B cell (primary cell): ENCODE measurements around the gene GCSAML. TPM values are rescaled to one million over a fixed set of nuclear protein-coding genes. Genes with fewer than 3 reads are reported as not detected.

Experiments used
- ATAC-seq: fragments of 200-7000 bp; cut with Tn5 transposase; one replicate; pipeline ENCODE4 v1.10.0; 2021; ENCODE audit warnings: low read depth, mild to moderate bottlenecking, moderate number of reproducible peaks, moderate library complexity
- CTCF ChIA-PET: fragments of 350-600 bp; sonication (Branson Sonifier 250); formaldehyde crosslinking; loops from one replicate; lab custom pipeline; 2021; ENCODE audit warnings: antibody characterized with exemption, inconsistent platforms; lab: Charles Lee
- POLR2A ChIA-PET: fragments of 350-600 bp; sonication (Branson Sonifier 250); formaldehyde crosslinking; loops from one replicate; lab custom pipeline; 2021; ENCODE audit warnings: antibody characterized with exemption; lab: Charles Lee
- DNase-seq: peaks from one replicate; pipeline ENCODE4 v3.0.0; 2013
- H2AFZ ChIP-seq: 2 replicates; pipeline ENCODE4 v1.6.1; 2012; ENCODE audit warnings: mild to moderate bottlenecking, low read depth, low read length; ENCODE audit not compliant: insufficient read depth, poor library complexity, severe bottlenecking
- H3K27ac ChIP-seq, 2 donors: 1 replicate in 1 of 2; 2 replicates in 1 of 2; pipeline ENCODE4 v1.5.1; 2012 to 2013; ENCODE audit warnings: low read length in 2 of 2, mild to moderate bottlenecking in 2 of 2, moderate library complexity in 1 of 2
- H3K27me3 ChIP-seq, 4 experiments: fragments of 200-600 bp in 1 of 4; sonication (generic) in 1 of 4; replicated peaks in 1 of 4; 1 replicate in 2 of 4; 2 replicates in 2 of 4; pipeline versions ENCODE4 v1.6.1 to v1.7.0; 2013 to 2016; ENCODE audit warnings: low read length in 3 of 4, mild to moderate bottlenecking in 2 of 4, mixed read lengths in 1 of 4, moderate library complexity in 1 of 4; ENCODE audit not compliant: insufficient read depth in 4 of 4, control insufficient read depth in 3 of 4; ENCODE audit errors: control extremely low read depth in 1 of 4
- H3K36me3 ChIP-seq, 2 experiments: replicated peaks in 1 of 2; 1 replicate in 1 of 2; 2 replicates in 1 of 2; pipeline versions ENCODE4 v1.6.1 to v1.7.1; 2013; ENCODE audit warnings: low read length in 1 of 2; ENCODE audit not compliant: insufficient read depth in 2 of 2, control insufficient read depth in 1 of 2; ENCODE audit errors: control extremely low read depth in 1 of 2, extremely low read depth in 1 of 2
- H3K4me1 ChIP-seq, 2 donors: fragments of 200-600 bp in 1 of 2; sonication (generic) in 1 of 2; 1 replicate in 1 of 2; 2 replicates in 1 of 2; pipeline versions ENCODE4 v1.5.1 to v1.6.1; 2013 to 2017; ENCODE audit warnings: low read length in 2 of 2; ENCODE audit not compliant: control insufficient read depth in 2 of 2, insufficient read depth in 2 of 2
- H3K4me2 ChIP-seq: replicated peaks from 2 replicates; pipeline ENCODE3; 2012; ENCODE audit warnings: mild to moderate bottlenecking, low read depth, low read length; ENCODE audit not compliant: poor library complexity, severe bottlenecking
- H3K4me3 ChIP-seq, 5 experiments: fragments of 200-600 bp in 1 of 5; sonication (generic) in 1 of 5; 1 replicate in 3 of 5; 2 replicates in 2 of 5; pipeline versions ENCODE4 v1.5.1 to v1.7.0; 2011 to 2016; ENCODE audit warnings: low read length in 4 of 5, mild to moderate bottlenecking in 4 of 5, low read depth in 2 of 5, control low read depth in 1 of 5, moderate library complexity in 1 of 5; ENCODE audit not compliant: insufficient read depth in 1 of 5; ENCODE audit errors: control extremely low read depth in 1 of 5, extremely low read depth in 1 of 5
- H3K79me2 ChIP-seq: fragments of 200-600 bp; sonication (generic); one replicate; pipeline ENCODE4 v1.6.0; 2016; ENCODE audit warnings: low read length; ENCODE audit not compliant: control insufficient read depth, insufficient read depth
- H3K9ac ChIP-seq: fragments of 200-600 bp; sonication (generic); 2 replicates; pipeline ENCODE4 v1.6.1; 2017; ENCODE audit warnings: mild to moderate bottlenecking, low read length, moderate library complexity
- H3K9me3 ChIP-seq, 3 donors: one replicate each; pipeline versions ENCODE4 v1.6.1 to v1.7.1; 2013; ENCODE audit warnings: low read length in 2 of 3; ENCODE audit not compliant: control insufficient read depth in 2 of 3, insufficient read depth in 1 of 3; ENCODE audit errors: control extremely low read depth in 1 of 3
- H4K20me1 ChIP-seq: 2 replicates; pipeline ENCODE4 v1.6.0; 2012; ENCODE audit warnings: mild to moderate bottlenecking, low read length; ENCODE audit not compliant: insufficient read depth, control insufficient read depth, poor library complexity, severe bottlenecking
- H3K27ac Mint-ChIP-seq: one replicate; pipeline ENCODE4 v1.8.0; 2021; ENCODE audit warnings: mixed read lengths
- H3K27me3 Mint-ChIP-seq: one replicate; pipeline ENCODE4 v1.8.0; 2021; ENCODE audit warnings: mixed read lengths
- H3K4me1 Mint-ChIP-seq: one replicate; pipeline ENCODE4 v1.8.0; 2021; ENCODE audit warnings: mixed read lengths
- H3K4me3 Mint-ChIP-seq: one replicate; pipeline ENCODE4 v1.8.0; 2021; ENCODE audit warnings: mixed read lengths
- H3K9me3 Mint-ChIP-seq: one replicate; pipeline ENCODE4 v1.8.0; 2022; ENCODE audit warnings: mixed read lengths; ENCODE audit not compliant: insufficient read depth
- EZH2 ChIP-seq: IDR thresholded peaks from 2 replicates; pipeline ENCODE4 v1.6.1; 2012; ENCODE audit warnings: borderline replicate concordance, low read depth, mild to moderate bottlenecking, moderate library complexity, low read length; ENCODE audit not compliant: insufficient read depth, poor library complexity, severe bottlenecking
- WGBS: methylation state at CpG from one replicate; pipeline ENCODE4 v1.1.5; 2013; ENCODE audit warnings: missing lambda C conversion rate; ENCODE audit not compliant: insufficient coverage; 5-methylcytosine and 5-hydroxymethylcytosine counted together
- intact Hi-C: fragments of 100-400 bp; cut with micrococcal nuclease; formaldehyde crosslinking; loops from one replicate; pipeline ENCODE4 v1.10.0; 2022
- polyA plus RNA-seq: library from polyadenylated mRNA; depleted of rRNA; stranded (reverse); fragments of >200 nt; gene quantifications from 2 replicates; pipeline ENCODE4 v1.2.3, GENCODE V29; 2012
- total RNA-seq, 2 donors: library from RNA; stranded (reverse); fragments of 120-200 nt in 1 of 2; gene quantifications; 1 replicate in 1 of 2; 2 replicates in 1 of 2; pipeline versions ENCODE4 v1.2.3 to v1.2.4, GENCODE V29; 2013 to 2022
- TF ChIP-seq, protein P1 (sequence below): fragments of 200-600 bp; IDR thresholded peaks from one replicate; pipeline ENCODE4 v1.8.0; 2022; ENCODE audit warnings: antibody characterized with exemption, mild to moderate bottlenecking

GCSAML gene
- total and polyA plus RNA-seq, 2 donors (not counting 1 experiment from before 2014, with no cell fraction given), result not detected

DNA sequence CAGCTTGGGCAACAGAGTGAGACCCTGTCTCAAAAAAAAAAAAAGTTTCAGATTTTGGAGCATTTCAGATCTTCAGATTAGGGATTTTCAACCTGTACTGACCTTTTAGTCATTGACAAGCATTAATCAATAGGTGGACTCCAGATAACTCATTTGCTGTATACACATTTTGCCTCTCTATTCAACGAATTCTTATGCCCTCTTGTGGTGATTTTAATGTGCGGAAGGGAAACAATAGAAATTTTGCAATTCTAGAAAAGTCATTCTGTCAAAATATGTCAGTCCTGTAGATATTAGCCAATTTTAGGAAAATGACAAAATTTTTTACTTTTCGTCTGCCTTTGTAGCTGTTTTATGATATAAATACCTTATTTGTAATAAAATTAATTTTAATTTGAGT is 27.6 kb downstream of the GCSAML start:
- no CpG with 5 or more reads among the region's 3 CpGs for WGBS
- CTCF ChIA-PET, result interaction anchor here (0.8 to 2.4 kb wide), 3 partner anchors 187 to 204 kb away, joined by 3 to 11 read pairs (median 3); no protein-coding TSS in a partner anchor
- no peak overlapping the region for H3K9ac ChIP-seq
- no peak overlapping the region for H3K27ac ChIP-seq
- no peak overlapping the region for H2AFZ ChIP-seq
- H3K9me3 ChIP-seq, result no peaks in the 10 kb centered on the region
- no peaks in the 10 kb centered on the region for H4K20me1 ChIP-seq
- Mint-ChIP-seq H3K9me3 (no peaks in the 10 kb centered on the region), H3K4me3 (no peak overlapping the region), H3K4me1 (no peaks in the 10 kb centered on the region), H3K27ac (no peak overlapping the region), H3K27me3 (peaks cover 32% of the 10 kb centered on the region)
- intact Hi-C loops, result loop anchor here (2.0 to 5.0 kb wide), 2 partner anchors 186 to 204 kb away; no protein-coding TSS in a partner anchor
- H3K4me1 ChIP-seq, result no peaks in the 10 kb centered on the region
- H3K79me2 ChIP-seq, result no peaks in the 10 kb centered on the region
- H3K4me3 ChIP-seq, result no peak overlapping the region
- H3K4me2 ChIP-seq, result no peak overlapping the region
- peaks cover 0 to 7% (median 0%) of the 10 kb centered on the region in 4 experiments for H3K27me3 ChIP-seq
- TF ChIP-seq, protein P1, sequence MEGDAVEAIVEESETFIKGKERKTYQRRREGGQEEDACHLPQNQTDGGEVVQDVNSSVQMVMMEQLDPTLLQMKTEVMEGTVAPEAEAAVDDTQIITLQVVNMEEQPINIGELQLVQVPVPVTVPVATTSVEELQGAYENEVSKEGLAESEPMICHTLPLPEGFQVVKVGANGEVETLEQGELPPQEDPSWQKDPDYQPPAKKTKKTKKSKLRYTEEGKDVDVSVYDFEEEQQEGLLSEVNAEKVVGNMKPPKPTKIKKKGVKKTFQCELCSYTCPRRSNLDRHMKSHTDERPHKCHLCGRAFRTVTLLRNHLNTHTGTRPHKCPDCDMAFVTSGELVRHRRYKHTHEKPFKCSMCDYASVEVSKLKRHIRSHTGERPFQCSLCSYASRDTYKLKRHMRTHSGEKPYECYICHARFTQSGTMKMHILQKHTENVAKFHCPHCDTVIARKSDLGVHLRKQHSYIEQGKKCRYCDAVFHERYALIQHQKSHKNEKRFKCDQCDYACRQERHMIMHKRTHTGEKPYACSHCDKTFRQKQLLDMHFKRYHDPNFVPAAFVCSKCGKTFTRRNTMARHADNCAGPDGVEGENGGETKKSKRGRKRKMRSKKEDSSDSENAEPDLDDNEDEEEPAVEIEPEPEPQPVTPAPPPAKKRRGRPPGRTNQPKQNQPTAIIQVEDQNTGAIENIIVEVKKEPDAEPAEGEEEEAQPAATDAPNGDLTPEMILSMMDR, result peak; percentile 37
- TF ChIP-seq EZH2, result no peak
- DNase-seq, result peak; percentile 18
- POLR2A ChIA-PET, result no interaction called here
- no peak for ATAC-seq
- H3K36me3 ChIP-seq, result no peaks in the 10 kb centered on the region

DNA sequence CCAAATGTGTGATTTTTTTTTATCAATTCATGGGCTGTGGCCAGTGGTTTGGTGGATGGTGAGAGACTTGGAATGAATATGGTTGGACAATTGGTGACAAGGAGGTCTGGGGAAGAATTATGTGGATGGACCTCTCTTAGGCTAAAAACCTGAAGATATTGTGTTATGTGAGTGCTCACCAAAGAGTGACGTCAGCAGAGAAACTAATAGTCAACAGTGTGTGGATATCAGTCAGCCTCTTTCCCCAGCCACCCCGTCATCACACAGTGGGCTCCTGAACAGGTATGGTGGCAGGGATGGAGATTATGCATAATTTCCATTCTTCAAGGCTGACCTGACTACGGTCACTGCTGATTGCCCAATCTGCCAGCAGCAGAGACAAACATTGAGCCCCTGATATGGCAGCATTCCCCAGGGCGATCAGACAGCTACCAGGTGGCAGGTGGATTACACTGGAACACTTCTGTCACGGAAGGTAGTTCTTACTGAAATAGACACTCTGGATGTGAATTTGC is 30.1 kb downstream of the GCSAML start:
- ChIA-PET CTCF (interaction anchor here (1.1 to 1.2 kb wide), 2 partner anchors 189 to 207 kb away, joined by 3 read pairs; no protein-coding TSS in a partner anchor), POLR2A (no interaction called here)
- Histone ChIP-seq H3K9ac (no peak overlapping the region), H3K4me3 (no peak overlapping the region), H3K36me3 (no peaks in the 10 kb centered on the region), H3K4me2 (no peak overlapping the region), H3K9me3 (no peaks in the 10 kb centered on the region), H3K27me3 (peaks cover 0 to 5% (median 0%) of the 10 kb centered on the region in 4 experiments), H4K20me1 (no peaks in the 10 kb centered on the region), H2AFZ (no peak overlapping the region), H3K79me2 (no peaks in the 10 kb centered on the region), H3K4me1 (no peaks in the 10 kb centered on the region), H3K27ac (no peak overlapping the region)
- ATAC-seq (no peak), DNase-seq (no peak)
- Mint-ChIP-seq H3K9me3 (no peaks in the 10 kb centered on the region), H3K4me3 (no peak overlapping the region), H3K27me3 (peaks cover 32% of the 10 kb centered on the region), H3K27ac (no peak overlapping the region), H3K4me1 (no peaks in the 10 kb centered on the region)
- WGBS, result 84% methylated on average over 3 of the region's 5 CpGs
- TF ChIP-seq EZH2, result no peak
- TF ChIP-seq, protein P1, result no peak
- intact Hi-C loops, result loop anchor here (5.0 kb wide), 1 partner anchor 207 kb away; no protein-coding TSS in a partner anchor
